Smooth muscle cell (in vitro differentiated cells): Measurements from ENCODE around the gene RRP1. TPM values are rescaled to one million over a fixed set of nuclear protein-coding genes. Genes with fewer than 3 reads are reported as not detected.

ENCODE experiments used
- DNase-seq: peaks from one replicate; lab custom pipeline; 2025; ENCODE audit not compliant: unreplicated experiment; lab: John Stamatoyannopoulos, UW
- H2AFZ ChIP-seq: fragments of 200-600 bp; sonication (generic); 2 replicates; pipeline ENCODE4 v1.6.0; 2016; ENCODE audit warnings: antibody characterized with exemption, low read depth, mild to moderate bottlenecking
- H3F3A ChIP-seq: fragments of 200-600 bp; sonication (generic); 2 replicates; pipeline ENCODE4 v1.6.0; 2017; ENCODE audit warnings: antibody characterized with exemption, low read depth
- H3K27ac ChIP-seq: fragments of 200-600 bp; sonication (generic); 2 replicates; pipeline ENCODE4 v1.5.1; 2016; ENCODE audit warnings: low read depth, mild to moderate bottlenecking
- H3K27me3 ChIP-seq: fragments of 200-600 bp; sonication (generic); 2 replicates; pipeline ENCODE4 v1.6.1; 2016; ENCODE audit warnings: low read depth, mild to moderate bottlenecking
- H3K36me3 ChIP-seq: fragments of 200-600 bp; sonication (generic); 2 replicates; pipeline ENCODE4 v1.5.1; 2016; ENCODE audit warnings: low read depth
- H3K4me1 ChIP-seq: fragments of 200-600 bp; sonication (generic); 2 replicates; pipeline ENCODE4 v1.5.1; 2016; ENCODE audit warnings: low read depth
- H3K4me2 ChIP-seq: fragments of 200-600 bp; sonication (generic); 2 replicates; pipeline ENCODE4 v1.6.0; 2016; ENCODE audit warnings: mild to moderate bottlenecking
- H3K4me3 ChIP-seq: fragments of 200-600 bp; sonication (generic); 2 replicates; pipeline ENCODE4 v1.5.1; 2016; ENCODE audit warnings: mild to moderate bottlenecking
- H3K79me2 ChIP-seq: fragments of 200-600 bp; sonication (generic); 2 replicates; pipeline ENCODE4 v1.6.0; 2016; ENCODE audit warnings: low read depth, mild to moderate bottlenecking
- H3K9ac ChIP-seq: fragments of 200-600 bp; sonication (generic); 2 replicates; pipeline ENCODE4 v1.6.0; 2016; ENCODE audit warnings: low read depth
- H3K9me3 ChIP-seq: fragments of 200-600 bp; sonication (generic); replicated peaks from 2 replicates; pipeline ENCODE4 v1.5.1; 2016; ENCODE audit warnings: low read depth
- H4K20me1 ChIP-seq: fragments of 200-600 bp; sonication (generic); 2 replicates; pipeline ENCODE4 v1.6.0; 2016; ENCODE audit warnings: low read depth
- WGBS: methylation state at CpG from one replicate; pipeline ENCODE4 v1.1.7; 2016; ENCODE audit warnings: low lambda C conversion rate; 5-methylcytosine and 5-hydroxymethylcytosine counted together
- polyA plus RNA-seq: library from polyadenylated mRNA; unstranded; fragments of >200 nt; fragmentation: Nextera tagmentation; extraction: Ambion mirVana; gene quantifications from 2 replicates; pipeline ENCODE4 v1.2.1, GENCODE V29; 2016
- total RNA-seq: library from RNA; depleted of rRNA; stranded (reverse); fragments of >200 nt; gene quantifications from 2 replicates; pipeline ENCODE4 v1.2.3, GENCODE V29; 2014
- TF ChIP-seq, protein P1 (sequence below): fragments of 200-600 bp; sonication (generic); IDR thresholded peaks from 2 replicates; pipeline ENCODE4 v1.5.1; 2017; ENCODE audit warnings: borderline replicate concordance, mild to moderate bottlenecking, antibody characterized with exemption; ENCODE audit not compliant: insufficient read depth, poor library complexity, severe bottlenecking

Gene RRP1
- total and polyA plus RNA-seq, 2 experiments from 2014 or later = 11.3 to 17.5 TPM

DNA sequence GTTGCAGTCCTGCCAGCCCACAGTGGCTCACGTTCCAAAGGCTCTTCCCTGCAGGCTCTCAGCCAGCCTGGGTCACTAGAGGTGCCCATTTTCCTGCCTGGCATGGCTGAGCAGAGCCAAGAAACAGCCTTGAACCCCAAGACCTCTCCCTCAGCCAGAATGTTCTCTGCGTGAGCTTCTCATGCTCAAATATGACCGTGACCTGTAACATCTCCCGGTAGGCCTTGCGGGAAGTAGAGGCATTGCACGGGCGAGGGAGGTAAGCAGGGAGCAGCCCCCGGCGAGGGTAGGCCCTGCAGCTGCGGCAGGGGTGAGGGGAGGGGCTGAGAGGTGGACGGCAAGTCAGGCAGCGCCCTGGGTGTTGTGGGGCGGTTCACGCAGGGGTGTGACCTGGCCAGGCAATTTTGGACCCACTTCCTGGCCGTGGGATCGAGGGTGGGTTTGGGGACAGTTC lies 20.0 kb downstream of the RRP1 start:
- no peak for DNase-seq
- WGBS = 83% methylated on average over 15 of the region's 16 CpGs

DNA sequence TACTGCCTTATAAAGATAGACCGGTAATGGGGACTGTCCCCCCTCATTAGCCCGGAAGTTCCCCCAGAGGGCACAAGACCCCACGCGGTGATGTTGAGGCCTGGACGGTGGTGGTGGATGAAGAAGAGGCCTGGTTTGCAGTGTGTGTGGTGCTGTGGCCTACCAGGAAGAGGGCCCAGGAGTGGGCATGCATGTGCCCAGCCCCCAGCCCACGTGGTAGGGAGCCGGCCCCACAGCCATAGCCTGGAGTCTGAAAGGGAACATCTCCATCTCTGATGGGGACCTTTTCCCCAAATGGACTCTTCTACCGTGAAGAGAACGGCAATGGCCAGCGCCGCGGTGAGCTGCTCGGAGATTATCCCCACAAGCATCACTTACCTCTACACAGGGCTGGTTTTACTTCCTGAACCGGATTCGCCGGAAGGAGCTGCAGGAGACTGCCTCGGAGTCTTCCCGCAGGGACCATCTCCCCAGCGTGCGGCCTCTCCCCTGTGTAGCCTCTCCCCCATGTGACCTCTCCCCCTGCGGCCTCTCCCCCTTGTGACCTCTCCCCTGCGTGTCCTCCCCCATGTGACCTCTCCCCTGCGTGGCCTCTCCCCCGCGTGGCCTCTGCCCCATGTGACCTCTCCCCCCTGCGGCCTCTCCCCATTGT lies 20.6 kb downstream of the RRP1 start:
- Histone ChIP-seq H3K4me3 (no peak overlapping the region), H3K4me2 (no peak overlapping the region), H2AFZ (no peak overlapping the region), H3K9me3 (no peaks in the 10 kb centered on the region), H3K36me3 (no peaks in the 10 kb centered on the region), H3K9ac (no peak overlapping the region), H3K27ac (no peak overlapping the region), H3K4me1 (no peaks in the 10 kb centered on the region), H3F3A (no peaks in the 10 kb centered on the region), H3K79me2 (no peaks in the 10 kb centered on the region), H3K27me3 (no peaks in the 10 kb centered on the region), H4K20me1 (no peaks in the 10 kb centered on the region)
- TF ChIP-seq, protein P1, sequence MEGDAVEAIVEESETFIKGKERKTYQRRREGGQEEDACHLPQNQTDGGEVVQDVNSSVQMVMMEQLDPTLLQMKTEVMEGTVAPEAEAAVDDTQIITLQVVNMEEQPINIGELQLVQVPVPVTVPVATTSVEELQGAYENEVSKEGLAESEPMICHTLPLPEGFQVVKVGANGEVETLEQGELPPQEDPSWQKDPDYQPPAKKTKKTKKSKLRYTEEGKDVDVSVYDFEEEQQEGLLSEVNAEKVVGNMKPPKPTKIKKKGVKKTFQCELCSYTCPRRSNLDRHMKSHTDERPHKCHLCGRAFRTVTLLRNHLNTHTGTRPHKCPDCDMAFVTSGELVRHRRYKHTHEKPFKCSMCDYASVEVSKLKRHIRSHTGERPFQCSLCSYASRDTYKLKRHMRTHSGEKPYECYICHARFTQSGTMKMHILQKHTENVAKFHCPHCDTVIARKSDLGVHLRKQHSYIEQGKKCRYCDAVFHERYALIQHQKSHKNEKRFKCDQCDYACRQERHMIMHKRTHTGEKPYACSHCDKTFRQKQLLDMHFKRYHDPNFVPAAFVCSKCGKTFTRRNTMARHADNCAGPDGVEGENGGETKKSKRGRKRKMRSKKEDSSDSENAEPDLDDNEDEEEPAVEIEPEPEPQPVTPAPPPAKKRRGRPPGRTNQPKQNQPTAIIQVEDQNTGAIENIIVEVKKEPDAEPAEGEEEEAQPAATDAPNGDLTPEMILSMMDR = no peak
- 89% methylated on average over 16 of the region's 26 CpGs for WGBS
- DNase-seq = no peak

More for the DNA sequence above, 20.0 kb downstream of the RRP1 start:
- Histone ChIP-seq H3K9me3 (no peaks in the 10 kb centered on the region), H3K4me3 (no peak overlapping the region), H3K27ac (no peak overlapping the region), H3K79me2 (no peaks in the 10 kb centered on the region), H4K20me1 (no peaks in the 10 kb centered on the region), H3K9ac (no peak overlapping the region), H3K4me2 (no peak overlapping the region), H3K36me3 (no peaks in the 10 kb centered on the region), H3K4me1 (no peaks in the 10 kb centered on the region), H2AFZ (no peak overlapping the region), H3K27me3 (no peaks in the 10 kb centered on the region), H3F3A (no peaks in the 10 kb centered on the region)
- TF ChIP-seq, protein P1 = no peak

DNA sequence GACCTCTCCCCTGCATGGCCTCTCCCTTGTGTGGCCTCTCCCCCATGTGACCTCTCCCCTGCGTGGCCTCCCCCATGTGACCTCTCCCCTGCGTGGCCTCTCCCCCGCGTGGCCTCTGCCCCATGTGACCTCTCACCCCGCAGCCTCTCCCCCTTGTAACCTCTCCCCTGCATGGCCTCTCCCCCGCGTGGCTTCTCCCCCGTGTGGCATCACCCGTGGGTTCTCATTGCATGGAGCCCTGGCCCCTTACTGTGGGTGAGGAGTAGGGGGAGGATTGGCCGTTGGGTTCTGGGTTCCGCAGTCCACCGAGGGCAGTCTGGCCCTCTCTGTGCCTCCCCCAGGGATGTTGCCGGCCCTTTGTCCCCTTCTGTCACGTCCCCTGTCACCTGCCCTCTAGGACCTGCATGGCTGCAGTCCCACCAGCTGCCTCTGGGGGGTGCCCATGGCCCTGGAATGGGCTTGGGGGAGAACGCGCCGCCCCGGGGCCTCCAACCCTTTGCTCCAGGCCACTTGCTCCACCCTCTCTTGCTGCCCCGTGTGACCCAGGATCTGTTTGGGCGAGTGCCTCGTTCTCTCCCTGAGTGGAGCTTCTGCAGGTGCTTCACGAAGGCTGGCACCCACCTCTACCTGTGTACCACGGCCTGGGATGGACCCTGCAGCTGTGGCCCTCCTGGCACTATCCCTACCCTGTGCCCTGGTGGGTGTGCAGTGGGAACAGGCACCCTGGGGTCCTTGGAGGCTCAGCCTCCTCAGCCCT lies 21.3 kb downstream of the RRP1 start:
- Histone ChIP-seq H3K36me3 (no peaks in the 10 kb centered on the region), H3F3A (no peaks in the 10 kb centered on the region), H2AFZ (no peak overlapping the region), H3K4me2 (no peak overlapping the region), H3K9ac (no peak overlapping the region), H3K9me3 (no peaks in the 10 kb centered on the region), H4K20me1 (no peaks in the 10 kb centered on the region), H3K79me2 (no peaks in the 10 kb centered on the region), H3K4me3 (no peak overlapping the region), H3K27me3 (no peaks in the 10 kb centered on the region), H3K4me1 (no peaks in the 10 kb centered on the region), H3K27ac (no peak overlapping the region)
- TF ChIP-seq, protein P1 = peak; percentile 88
- peak; percentile 43 for DNase-seq
- WGBS = 34% methylated on average over 18 of the region's 23 CpGs
